GM12878 (cell line): Measurements from ENCODE around the gene CRYAB. TPM values are rescaled to one million over a fixed set of nuclear protein-coding genes. Genes with fewer than 3 reads are reported as not detected.

ENCODE experiments used
- ATAC-seq: fragments of 200-7000 bp; cut with Tn5 transposase; 3 replicates; pipeline ENCODE4 v1.9.1; 2020; ENCODE audit warnings: mild to moderate bottlenecking, moderate library complexity
- BruUV-seq: library from RNA; stranded (reverse); fragments of 400-500 nt; replicated peaks from 2 replicates; lab custom pipeline; 2021; lab: Mats Ljungman, UMichigan
- CTCF ChIA-PET: fragments of 300-600 bp; sonication (Branson Sonifier 250); formaldehyde crosslinking; extraction: SDS; loops from one replicate; lab custom pipeline; 2021; ENCODE audit warnings: inconsistent platforms; lab: Yijun Ruan, JAX
- POLR2A ChIA-PET: fragments of 350-600 bp; formaldehyde crosslinking; extraction: SDS; loops from one replicate; lab custom pipeline; 2021; ENCODE audit warnings: inconsistent platforms; lab: Charles Lee
- RAD21 ChIA-PET: fragments of 300-600 bp; sonication (Branson Sonifier 250); formaldehyde crosslinking; loops from one replicate; lab custom pipeline; 2023; ENCODE audit warnings: antibody characterized with exemption; ENCODE audit not compliant: unreplicated experiment; lab: Charles Lee
- SMC1A ChIA-PET: fragments of 300-600 bp; sonication (Branson Sonifier 250); formaldehyde crosslinking; loops from one replicate; lab custom pipeline; 2023; ENCODE audit not compliant: unreplicated experiment, uncharacterized antibody; lab: Charles Lee
- DNase-seq: peaks from one replicate; pipeline ENCODE4 v3.0.0-alpha.2; 2011; ENCODE audit warnings: low read depth, low spot score
- FAIRE-seq: peaks from 3 replicates; lab custom pipeline; 2011; peaks lifted over from hg19 to GRCh38; lab: Jason Lieb, UNC
- H2AFZ ChIP-seq: 2 replicates; pipeline ENCODE4 v1.6.0; 2011; ENCODE audit warnings: low read depth, low read length, control low read depth; ENCODE audit not compliant: control insufficient read depth
- H3K27ac ChIP-seq: 2 replicates; pipeline ENCODE4 v1.5.1; 2011; ENCODE audit warnings: control low read depth; ENCODE audit not compliant: control insufficient read depth, insufficient read depth
- H3K27me3 ChIP-seq, 2 experiments: replicated peaks in 1 of 2; 2 replicates each; pipeline versions ENCODE4 v1.6.0 to v1.6.1; 2011; ENCODE audit warnings: low read length in 1 of 2; ENCODE audit not compliant: control insufficient read depth in 2 of 2, insufficient read depth in 2 of 2
- H3K36me3 ChIP-seq, 2 experiments: 2 replicates each; pipeline ENCODE4 v1.5.1; 2011; ENCODE audit warnings: low read length in 1 of 2; ENCODE audit not compliant: control insufficient read depth in 2 of 2, insufficient read depth in 2 of 2
- H3K4me1 ChIP-seq: 2 replicates; pipeline ENCODE4 v1.6.1; 2011; ENCODE audit warnings: mild to moderate bottlenecking, low read length, moderate library complexity, mixed read lengths; ENCODE audit not compliant: control insufficient read depth, insufficient read depth
- H3K4me2 ChIP-seq: 2 replicates; pipeline ENCODE4 v1.6.0; 2011; ENCODE audit warnings: control low read depth; ENCODE audit not compliant: control insufficient read depth, insufficient read depth
- H3K4me3 ChIP-seq: fragments of 200-600 bp; sonication (generic); 2 replicates; pipeline ENCODE4 v1.5.1; 2016
- H3K79me2 ChIP-seq: 2 replicates; pipeline ENCODE4 v1.6.0; 2011; ENCODE audit warnings: low read length; ENCODE audit not compliant: control insufficient read depth, insufficient read depth
- H3K9ac ChIP-seq: 2 replicates; pipeline ENCODE4 v1.8.0; 2011; ENCODE audit warnings: low read length, control low read depth, mixed read lengths; ENCODE audit not compliant: control insufficient read depth, insufficient read depth
- H3K9me3 ChIP-seq: replicated peaks from 3 replicates; pipeline ENCODE4 v1.5.1; 2011; ENCODE audit warnings: mild to moderate bottlenecking, low read length; ENCODE audit not compliant: control insufficient read depth, insufficient read depth
- H4K20me1 ChIP-seq: 2 replicates; pipeline ENCODE4 v1.6.0; 2011; ENCODE audit not compliant: control insufficient read depth, insufficient read depth
- BRCA1 ChIP-seq: IDR thresholded peaks from 2 replicates; pipeline ENCODE4 v1.6.1; 2011; ENCODE audit warnings: low read depth, low read length, improper control_type of control experiment
- POLR2AphosphoS2 ChIP-seq: IDR thresholded peaks from 2 replicates; pipeline ENCODE4 v1.6.1; 2011; ENCODE audit warnings: low read depth, mild to moderate bottlenecking, low read length, improper control_type of control experiment, moderate library complexity
- SIN3A ChIP-seq: IDR thresholded peaks from 2 replicates; pipeline ENCODE4 v1.6.1; 2012; ENCODE audit warnings: low read depth, low read length, improper control_type of control experiment
- SPI1 ChIP-seq: IDR thresholded peaks from 2 replicates; pipeline ENCODE4 v1.6.1; 2011; ENCODE audit warnings: low read depth, mild to moderate bottlenecking, low read length, moderate library complexity, borderline replicate concordance; ENCODE audit not compliant: insufficient read depth
- SREBF1 ChIP-seq: IDR thresholded peaks from 2 replicates; pipeline ENCODE4 v1.6.1; 2012; ENCODE audit warnings: mild to moderate bottlenecking, low read length
- SUZ12 ChIP-seq: fragments of 200-600 bp; sonication (generic); IDR thresholded peaks from one replicate; pipeline ENCODE4 v1.6.1; 2018; ENCODE audit warnings: antibody characterized with exemption, mild to moderate bottlenecking; ENCODE audit not compliant: unreplicated experiment
- TCF3 ChIP-seq: IDR thresholded peaks from 2 replicates; pipeline ENCODE4 v1.6.1; 2012; ENCODE audit warnings: low read depth, mild to moderate bottlenecking, low read length, borderline replicate concordance; ENCODE audit not compliant: insufficient read depth
- USF1 ChIP-seq: IDR thresholded peaks from 2 replicates; pipeline ENCODE4 v1.6.1; 2011; ENCODE audit warnings: borderline replicate concordance, low read depth, mild to moderate bottlenecking, moderate library complexity, mixed read lengths, low read length; ENCODE audit not compliant: insufficient read depth; ENCODE audit errors: extremely low read length
- ZNF24 ChIP-seq: fragments of 450-650 bp; IDR thresholded peaks from 2 replicates; pipeline ENCODE4 v1.6.1; 2017; ENCODE audit warnings: antibody characterized with exemption, mild to moderate bottlenecking
- WGBS: methylation state at CpG from one replicate; pipeline ENCODE4 v1.1.6; 2016; ENCODE audit warnings: low lambda C conversion rate; ENCODE audit not compliant: insufficient replicate concordance, insufficient coverage; ENCODE audit errors: missing lambda C conversion rate; 5-methylcytosine and 5-hydroxymethylcytosine counted together
- in situ Hi-C: fragments of 300-500 bp; cut with MboI; formaldehyde crosslinking; loops from 9 replicates; pipeline ENCODE4 v1.14.3; 2018; ENCODE audit warnings: mixed read lengths
- intact Hi-C: fragments of 100-400 bp; cut with micrococcal nuclease; formaldehyde crosslinking; loops from one replicate; pipeline ENCODE4 v1.14.2; 2022; ENCODE audit not compliant: unreplicated experiment
- polyA plus RNA-seq, 11 experiments: library from polyadenylated mRNA; depleted of rRNA in 4 of 11; unstranded in 6 of 11; stranded (reverse) in 5 of 11; fragments of >200 nt; fragmentation: Nextera tagmentation in 4 of 11; fragmentation: Illumina TruSeq in 1 of 11; extraction: Ambion mirVana in 4 of 11; extraction: Trizol in 1 of 11; gene quantifications; 1 replicate in 1 of 11; 2 replicates in 10 of 11; pipeline versions ENCODE4 v1.2.1 to v1.2.3, GENCODE V29; 2011 to 2016; ENCODE audit warnings: inconsistent platforms in 2 of 11, missing spikeins in 2 of 11, low read depth in 1 of 11
- total RNA-seq, 4 experiments: library from RNA; depleted of rRNA in 3 of 4; stranded (reverse); fragments of >200 nt in 3 of 4; fragmentation: Illumina TruSeq in 1 of 4; extraction: Trizol in 1 of 4; gene quantifications; 2 replicates each; pipeline versions ENCODE4 v1.2.1 to v1.2.3, GENCODE V29; 2013 to 2021
- TF ChIP-seq, protein P1 (sequence below): fragments of 450-650 bp; IDR thresholded peaks from 2 replicates; pipeline ENCODE4 v1.6.1; 2017; ENCODE audit warnings: mild to moderate bottlenecking, low read depth, inconsistent platforms; ENCODE audit not compliant: poor library complexity, severe bottlenecking

The CRYAB gene
- total and polyA plus RNA-seq, 10 of the 15 experiments (the other 5 are each of a cell fraction or from before 2014, with no cell fraction given): 0.72 to 1.0 TPM; not detected in 8

DNA sequence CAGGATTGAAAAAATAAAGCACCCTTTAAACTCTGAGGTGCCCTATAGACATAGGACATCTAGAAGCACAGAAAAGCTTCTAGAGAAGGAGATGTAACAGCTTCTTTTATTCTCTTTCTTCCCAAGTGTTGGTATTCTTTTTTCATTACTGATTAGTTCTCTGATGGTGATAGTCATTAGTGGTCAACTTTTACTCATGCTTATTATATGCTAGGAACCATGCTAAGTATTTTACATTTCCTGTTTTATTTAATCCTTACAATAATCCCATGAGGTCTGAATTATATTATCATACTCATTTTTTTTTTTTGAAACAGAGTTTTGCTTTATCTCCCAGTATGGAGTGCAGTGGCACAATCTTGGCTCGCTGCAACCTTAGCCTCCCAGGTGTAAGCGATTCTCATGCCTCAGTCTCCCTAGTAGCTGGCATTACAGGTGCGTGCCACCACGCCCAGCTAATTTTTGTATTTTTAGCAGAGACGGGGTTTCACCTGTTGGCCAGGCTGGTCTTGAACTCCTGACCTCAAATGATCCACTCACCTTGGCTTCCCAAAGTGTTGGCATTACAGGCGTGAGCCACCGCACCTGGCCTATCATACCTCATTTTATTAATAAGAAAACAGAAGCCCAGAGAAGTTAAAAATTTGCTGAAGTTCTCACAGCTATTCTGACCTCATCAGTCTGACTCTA is 10.1 kb upstream of the CRYAB start:
- no peak overlapping the region for H3K27ac ChIP-seq
- no peak overlapping the region for H3K4me3 ChIP-seq
- no peak overlapping the region for H3K4me2 ChIP-seq
- FAIRE-seq (no peak), DNase-seq (no peak), ATAC-seq (no peak)
- H2AFZ ChIP-seq: no peak overlapping the region
- H4K20me1 ChIP-seq: no peaks in the 10 kb centered on the region
- intact Hi-C loops: no loop called here
- peaks cover 6% of the 10 kb centered on the region for H3K4me1 ChIP-seq
- H3K36me3 ChIP-seq: no peaks in the 10 kb centered on the region
- ChIA-PET SMC1A (interaction anchor here (0.6 kb wide), 1 partner anchor 53 kb away, joined by 3 read pairs; no protein-coding TSS in a partner anchor), POLR2A (interaction anchor here (0.6 kb wide), 1 partner anchor 34 kb away, joined by 3 read pairs; no protein-coding TSS in a partner anchor), CTCF (no interaction called here), RAD21 (no interaction called here)
- H3K9ac ChIP-seq: no peak overlapping the region
- no peaks in the 10 kb centered on the region; a peak in 1 of 4 replicates for H3K27me3 ChIP-seq
- no peak for TF ChIP-seq TCF3
- no peak for TF ChIP-seq SIN3A
- TF ChIP-seq ZNF24: no peak
- no peak for TF ChIP-seq SREBF1
- H3K79me2 ChIP-seq: no peaks in the 10 kb centered on the region
- in situ Hi-C loops: no loop called here
- no TSS peak for BruUV-seq
- WGBS: 47% methylated on average over 7 of the region's 7 CpGs
- H3K9me3 ChIP-seq: no peaks in the 10 kb centered on the region

- SMC1A ChIA-PET: interaction anchor here (0.6 kb wide), 1 partner anchor 54 kb away, joined by 3 read pairs; no protein-coding TSS in a partner anchor
- Histone ChIP-seq H3K4me2 (no peak overlapping the region), H3K4me1 (no peaks in the 10 kb centered on the region), H3K9me3 (no peaks in the 10 kb centered on the region), H3K9ac (no peak overlapping the region), H3K36me3 (no peaks in the 10 kb centered on the region), H4K20me1 (no peaks in the 10 kb centered on the region), H3K4me3 (no peak overlapping the region), H3K27ac (no peak overlapping the region), H3K79me2 (no peaks in the 10 kb centered on the region), H3K27me3 (no peaks in the 10 kb centered on the region; a peak in 1 of 4 replicates), H2AFZ (no peak overlapping the region)
- CTCF ChIA-PET: no interaction called here
- RAD21 ChIA-PET: no interaction called here
- 72% methylated on average over 2 of the region's 2 CpGs for WGBS
- POLR2A ChIA-PET: no interaction called here
- BruUV-seq: no TSS peak
- no peak for DNase-seq
- intact Hi-C loops: no loop called here
- FAIRE-seq: no peak
- no peak for ATAC-seq
- in situ Hi-C loops: no loop called here
- TF ChIP-seq BRCA1 (no peak), SPI1 (no peak), POLR2AphosphoS2 (no peak), SUZ12 (no peak), USF1 (no peak)
- TF ChIP-seq, protein P1, sequence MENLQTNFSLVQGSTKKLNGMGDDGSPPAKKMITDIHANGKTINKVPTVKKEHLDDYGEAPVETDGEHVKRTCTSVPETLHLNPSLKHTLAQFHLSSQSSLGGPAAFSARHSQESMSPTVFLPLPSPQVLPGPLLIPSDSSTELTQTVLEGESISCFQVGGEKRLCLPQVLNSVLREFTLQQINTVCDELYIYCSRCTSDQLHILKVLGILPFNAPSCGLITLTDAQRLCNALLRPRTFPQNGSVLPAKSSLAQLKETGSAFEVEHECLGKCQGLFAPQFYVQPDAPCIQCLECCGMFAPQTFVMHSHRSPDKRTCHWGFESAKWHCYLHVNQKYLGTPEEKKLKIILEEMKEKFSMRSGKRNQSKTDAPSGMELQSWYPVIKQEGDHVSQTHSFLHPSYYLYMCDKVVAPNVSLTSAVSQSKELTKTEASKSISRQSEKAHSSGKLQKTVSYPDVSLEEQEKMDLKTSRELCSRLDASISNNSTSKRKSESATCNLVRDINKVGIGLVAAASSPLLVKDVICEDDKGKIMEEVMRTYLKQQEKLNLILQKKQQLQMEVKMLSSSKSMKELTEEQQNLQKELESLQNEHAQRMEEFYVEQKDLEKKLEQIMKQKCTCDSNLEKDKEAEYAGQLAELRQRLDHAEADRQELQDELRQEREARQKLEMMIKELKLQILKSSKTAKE: no peak
Measured at GRCh38 chr11:111920908-111921307, 9.3 kb upstream of the CRYAB start.
